ENCODE data around the gene ZNF609. TPM values are rescaled to one million over a fixed set of nuclear protein-coding genes. Genes with fewer than 3 reads are reported as not detected.
A peak's percentile ranks its signal among the peaks of the same experiment; 100 is the strongest.
"Not testable (repeated sequence)": the region's sequence is repeated elsewhere in the genome, so short reads cannot be mapped to it uniquely, and the experiment has no call there.

The ZNF609 gene
- total RNA-seq, 1 donor from 2014 or later = 63.9 TPM

GRCh38 chr15:64571857-64572291 is 111.5 kb downstream of the ZNF609 start:
- DNase-seq = no peak
- Mint-ChIP-seq H3K4me1 (peaks cover 49% of the 10 kb centered on the region), H3K27ac (peak overlapping the region; percentile 54), H3K9me3 (no peaks in the 10 kb centered on the region), H3K36me3 (ENCODE audit: low read depth) (peaks cover 18% of the 10 kb centered on the region), H3K27me3 (no peaks in the 10 kb centered on the region), H3K4me3 (no peak overlapping the region)
- intact Hi-C loops (cut with micrococcal nuclease) = no loop called here

GRCh38 chr15:64572856-64573255 is 112.5 kb downstream of the ZNF609 start:
- H3K4me3 Mint-ChIP-seq = no peak overlapping the region
- H3K4me1 Mint-ChIP-seq = peaks cover 49% of the 10 kb centered on the region
- H3K27me3 Mint-ChIP-seq = no peaks in the 10 kb centered on the region
- no peaks in the 10 kb centered on the region for H3K9me3 Mint-ChIP-seq
- DNase-seq = no peak
- peaks cover 17% of the 10 kb centered on the region for H3K36me3 Mint-ChIP-seq (ENCODE audit: low read depth)
- H3K27ac Mint-ChIP-seq = no peak overlapping the region
- intact Hi-C loops (cut with micrococcal nuclease) = no loop called here

- no peaks in the 10 kb centered on the region for H3K27me3 Mint-ChIP-seq
- H3K4me1 Mint-ChIP-seq = peaks cover 34% of the 10 kb centered on the region
- no peak overlapping the region for H3K4me3 Mint-ChIP-seq
- peak overlapping the region; percentile 52 for H3K27ac Mint-ChIP-seq
- H3K36me3 Mint-ChIP-seq (ENCODE audit: low read depth) = peaks cover 15% of the 10 kb centered on the region
- intact Hi-C loops (cut with micrococcal nuclease) = no loop called here
- DNase-seq = no peak
- H3K9me3 Mint-ChIP-seq = no peaks in the 10 kb centered on the region
Observed at GRCh38 chr15:64574301-64575017, 114.1 kb downstream of the ZNF609 start.

GRCh38 chr15:64580696-64581407 is 120.5 kb downstream of the ZNF609 start:
- no peak for DNase-seq
- no peak overlapping the region for H3K27ac Mint-ChIP-seq
- intact Hi-C loops (cut with micrococcal nuclease) = loop anchor here (5.0 kb wide), 3 partner anchors 41 to 139 kb away; partner anchors contain the start of gene ZNF609
- H3K4me3 Mint-ChIP-seq = no peak overlapping the region
- peaks cover 27% of the 10 kb centered on the region for H3K36me3 Mint-ChIP-seq (ENCODE audit: low read depth)
- H3K9me3 Mint-ChIP-seq = peaks cover 11% of the 10 kb centered on the region
- peaks cover 19% of the 10 kb centered on the region for H3K4me1 Mint-ChIP-seq
- H3K27me3 Mint-ChIP-seq = no peaks in the 10 kb centered on the region

- Mint-ChIP-seq H3K27ac (no peak overlapping the region), H3K9me3 (peaks cover 11% of the 10 kb centered on the region), H3K36me3 (ENCODE audit: low read depth) (peaks cover 25% of the 10 kb centered on the region), H3K27me3 (no peaks in the 10 kb centered on the region), H3K4me3 (no peak overlapping the region), H3K4me1 (peaks cover 21% of the 10 kb centered on the region)
- no peak for DNase-seq
- intact Hi-C loops (cut with micrococcal nuclease) = loop anchor here (5.0 kb wide), 3 partner anchors 41 to 139 kb away; partner anchors contain the start of gene ZNF609
Observed at GRCh38 chr15:64581408-64581761, 121.0 kb downstream of the ZNF609 start.

GRCh38 chr15:64582202-64582601 is 121.8 kb downstream of the ZNF609 start:
- intact Hi-C loops (cut with micrococcal nuclease) = loop anchor here (5.0 kb wide), 3 partner anchors 40 to 140 kb away; partner anchors contain the start of gene ZNF609
- Mint-ChIP-seq H3K4me1 (peaks cover 27% of the 10 kb centered on the region), H3K27ac (no peak overlapping the region), H3K9me3 (peaks cover 11% of the 10 kb centered on the region), H3K36me3 (ENCODE audit: low read depth) (peaks cover 25% of the 10 kb centered on the region), H3K4me3 (no peak overlapping the region), H3K27me3 (no peaks in the 10 kb centered on the region)
- DNase-seq = no peak

GRCh38 chr15:64583519-64583918 is 123.1 kb downstream of the ZNF609 start:
- Mint-ChIP-seq H3K27me3 (no peaks in the 10 kb centered on the region), H3K27ac (peak overlapping the region; percentile 73), H3K4me3 (peak overlapping the region; percentile 78), H3K4me1 (peaks cover 31% of the 10 kb centered on the region), H3K9me3 (peaks cover 11% of the 10 kb centered on the region), H3K36me3 (ENCODE audit: low read depth) (peaks cover 26% of the 10 kb centered on the region)
- DNase-seq = peak; percentile 66
- intact Hi-C loops (cut with micrococcal nuclease) = loop anchor here (5.0 kb wide), 3 partner anchors 39 to 141 kb away; partner anchors contain the start of gene ZNF609

- Mint-ChIP-seq H3K27ac (peak overlapping the region; percentile 73), H3K4me1 (peaks cover 35% of the 10 kb centered on the region), H3K4me3 (peak overlapping the region; percentile 78), H3K36me3 (ENCODE audit: low read depth) (peaks cover 25% of the 10 kb centered on the region), H3K27me3 (no peaks in the 10 kb centered on the region), H3K9me3 (peaks cover 11% of the 10 kb centered on the region)
- intact Hi-C loops (cut with micrococcal nuclease) = loop anchor here (5.0 kb wide), 3 partner anchors 38 to 142 kb away; partner anchors contain the start of gene ZNF609
- no peak for DNase-seq
Observed at GRCh38 chr15:64583983-64584382, 123.6 kb downstream of the ZNF609 start.

- H3K4me3 Mint-ChIP-seq = no peak overlapping the region
- intact Hi-C loops (cut with micrococcal nuclease) = no loop called here
- H3K4me1 Mint-ChIP-seq = peaks cover 46% of the 10 kb centered on the region
- H3K27ac Mint-ChIP-seq = no peak overlapping the region
- DNase-seq = no peak
- H3K36me3 Mint-ChIP-seq (ENCODE audit: low read depth) = peaks cover 26% of the 10 kb centered on the region
- H3K9me3 Mint-ChIP-seq = peaks cover 6% of the 10 kb centered on the region
- no peaks in the 10 kb centered on the region for H3K27me3 Mint-ChIP-seq
Observed at GRCh38 chr15:64586259-64586870, 126.0 kb downstream of the ZNF609 start.

- no peak for DNase-seq
- peaks cover 44% of the 10 kb centered on the region for H3K4me1 Mint-ChIP-seq
- intact Hi-C loops (cut with micrococcal nuclease) = no loop called here
- H3K36me3 Mint-ChIP-seq (ENCODE audit: low read depth) = peaks cover 25% of the 10 kb centered on the region
- peaks cover 4% of the 10 kb centered on the region for H3K9me3 Mint-ChIP-seq
- H3K27ac Mint-ChIP-seq = no peak overlapping the region
- H3K4me3 Mint-ChIP-seq = no peak overlapping the region
- H3K27me3 Mint-ChIP-seq = no peaks in the 10 kb centered on the region
Observed at GRCh38 chr15:64586984-64587383, 126.6 kb downstream of the ZNF609 start.

- Mint-ChIP-seq H3K27me3 (no peaks in the 10 kb centered on the region), H3K4me3 (no peak overlapping the region), H3K27ac (peak overlapping the region; percentile 54), H3K36me3 (ENCODE audit: low read depth) (peaks cover 16% of the 10 kb centered on the region), H3K4me1 (peaks cover 39% of the 10 kb centered on the region), H3K9me3 (no peaks in the 10 kb centered on the region)
- no peak for DNase-seq
- intact Hi-C loops (cut with micrococcal nuclease) = no loop called here
Observed at GRCh38 chr15:64589435-64590084, 129.2 kb downstream of the ZNF609 start.

- intact Hi-C loops (cut with micrococcal nuclease); H3K27ac Mint-ChIP-seq; H3K27me3 Mint-ChIP-seq; DNase-seq; H3K9me3 Mint-ChIP-seq; H3K4me3 Mint-ChIP-seq: not testable (repeated sequence)
- Mint-ChIP-seq H3K36me3 (ENCODE audit: low read depth) (peaks cover 15% of the 10 kb centered on the region), H3K4me1 (peaks cover 45% of the 10 kb centered on the region)
Observed at GRCh38 chr15:64592845-64593244, 132.5 kb downstream of the ZNF609 start.

- peaks cover 50% of the 10 kb centered on the region for H3K4me1 Mint-ChIP-seq
Observed at GRCh38 chr15:64596701-64597476, 136.5 kb downstream of the ZNF609 start.

More at GRCh38 chr15:64596701-64597476, 136.5 kb downstream of the ZNF609 start:
- H3K27me3 Mint-ChIP-seq = no peaks in the 10 kb centered on the region
- peaks cover 5% of the 10 kb centered on the region for H3K36me3 Mint-ChIP-seq (ENCODE audit: low read depth)
- intact Hi-C loops (cut with micrococcal nuclease) = loop anchor here (2.0 kb wide), 1 partner anchor 26 kb away; no protein-coding TSS in a partner anchor
- H3K27ac Mint-ChIP-seq = peak overlapping the region; percentile 90
- H3K4me3 Mint-ChIP-seq = peak overlapping the region; percentile 85
- H3K9me3 Mint-ChIP-seq = no peaks in the 10 kb centered on the region
- DNase-seq = peak; percentile 79

Measured in activated CD4-positive, alpha-beta T cell treated with anti-CD3 and anti-CD28 coated beads, Interleukin-2, amount 10 ng/mL, durations not matched to agents 24 days and 14 days (primary cell).